Measurements from ENCODE around the gene FNIP1.

DNA sequence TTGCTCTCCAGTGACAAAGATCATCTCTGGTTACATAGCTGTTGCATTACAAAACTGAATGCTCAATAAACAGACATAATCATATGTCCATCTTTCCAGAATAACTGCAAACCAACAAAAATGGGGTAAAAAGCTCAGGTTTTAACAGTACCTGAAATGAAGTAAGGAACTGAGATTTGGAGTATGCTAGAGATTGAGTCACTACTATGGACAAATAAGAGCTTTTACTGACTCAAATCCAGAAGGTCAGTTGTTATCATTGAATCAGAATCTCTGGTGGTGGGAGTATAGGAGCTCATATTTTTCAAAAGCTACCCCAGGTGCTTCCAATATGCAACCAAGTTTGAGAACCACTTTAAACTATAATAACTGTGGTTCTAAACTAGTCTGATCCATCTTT is 157.7 kb downstream of the FNIP1 start:
- TF ChIP-seq, protein P1, sequence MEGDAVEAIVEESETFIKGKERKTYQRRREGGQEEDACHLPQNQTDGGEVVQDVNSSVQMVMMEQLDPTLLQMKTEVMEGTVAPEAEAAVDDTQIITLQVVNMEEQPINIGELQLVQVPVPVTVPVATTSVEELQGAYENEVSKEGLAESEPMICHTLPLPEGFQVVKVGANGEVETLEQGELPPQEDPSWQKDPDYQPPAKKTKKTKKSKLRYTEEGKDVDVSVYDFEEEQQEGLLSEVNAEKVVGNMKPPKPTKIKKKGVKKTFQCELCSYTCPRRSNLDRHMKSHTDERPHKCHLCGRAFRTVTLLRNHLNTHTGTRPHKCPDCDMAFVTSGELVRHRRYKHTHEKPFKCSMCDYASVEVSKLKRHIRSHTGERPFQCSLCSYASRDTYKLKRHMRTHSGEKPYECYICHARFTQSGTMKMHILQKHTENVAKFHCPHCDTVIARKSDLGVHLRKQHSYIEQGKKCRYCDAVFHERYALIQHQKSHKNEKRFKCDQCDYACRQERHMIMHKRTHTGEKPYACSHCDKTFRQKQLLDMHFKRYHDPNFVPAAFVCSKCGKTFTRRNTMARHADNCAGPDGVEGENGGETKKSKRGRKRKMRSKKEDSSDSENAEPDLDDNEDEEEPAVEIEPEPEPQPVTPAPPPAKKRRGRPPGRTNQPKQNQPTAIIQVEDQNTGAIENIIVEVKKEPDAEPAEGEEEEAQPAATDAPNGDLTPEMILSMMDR (IDR thresholded peaks at IDR 0.05; ENCODE audit: poor library complexity, severe bottlenecking) = no peak
- TF ChIP-seq RAD21 (conservative IDR thresholded peaks at IDR 0.05) = no peak
- no peak for TF ChIP-seq EZH2 (IDR thresholded peaks at IDR 0.05; ENCODE audit: borderline replicate concordance, insufficient read depth, low read length, poor library complexity, severe bottlenecking)
- TF ChIP-seq, protein P2, sequence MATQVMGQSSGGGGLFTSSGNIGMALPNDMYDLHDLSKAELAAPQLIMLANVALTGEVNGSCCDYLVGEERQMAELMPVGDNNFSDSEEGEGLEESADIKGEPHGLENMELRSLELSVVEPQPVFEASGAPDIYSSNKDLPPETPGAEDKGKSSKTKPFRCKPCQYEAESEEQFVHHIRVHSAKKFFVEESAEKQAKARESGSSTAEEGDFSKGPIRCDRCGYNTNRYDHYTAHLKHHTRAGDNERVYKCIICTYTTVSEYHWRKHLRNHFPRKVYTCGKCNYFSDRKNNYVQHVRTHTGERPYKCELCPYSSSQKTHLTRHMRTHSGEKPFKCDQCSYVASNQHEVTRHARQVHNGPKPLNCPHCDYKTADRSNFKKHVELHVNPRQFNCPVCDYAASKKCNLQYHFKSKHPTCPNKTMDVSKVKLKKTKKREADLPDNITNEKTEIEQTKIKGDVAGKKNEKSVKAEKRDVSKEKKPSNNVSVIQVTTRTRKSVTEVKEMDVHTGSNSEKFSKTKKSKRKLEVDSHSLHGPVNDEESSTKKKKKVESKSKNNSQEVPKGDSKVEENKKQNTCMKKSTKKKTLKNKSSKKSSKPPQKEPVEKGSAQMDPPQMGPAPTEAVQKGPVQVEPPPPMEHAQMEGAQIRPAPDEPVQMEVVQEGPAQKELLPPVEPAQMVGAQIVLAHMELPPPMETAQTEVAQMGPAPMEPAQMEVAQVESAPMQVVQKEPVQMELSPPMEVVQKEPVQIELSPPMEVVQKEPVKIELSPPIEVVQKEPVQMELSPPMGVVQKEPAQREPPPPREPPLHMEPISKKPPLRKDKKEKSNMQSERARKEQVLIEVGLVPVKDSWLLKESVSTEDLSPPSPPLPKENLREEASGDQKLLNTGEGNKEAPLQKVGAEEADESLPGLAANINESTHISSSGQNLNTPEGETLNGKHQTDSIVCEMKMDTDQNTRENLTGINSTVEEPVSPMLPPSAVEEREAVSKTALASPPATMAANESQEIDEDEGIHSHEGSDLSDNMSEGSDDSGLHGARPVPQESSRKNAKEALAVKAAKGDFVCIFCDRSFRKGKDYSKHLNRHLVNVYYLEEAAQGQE (IDR thresholded peaks at IDR 0.05; ENCODE audit: borderline replicate concordance) = no peak
- TF ChIP-seq SMC3 (conservative IDR thresholded peaks at IDR 0.05; ENCODE audit: poor library complexity) = no peak
- no peak for TF ChIP-seq TAF1 (IDR thresholded peaks at IDR 0.05; ENCODE audit: low read depth)
- TF ChIP-seq EP300 (conservative IDR thresholded peaks at IDR 0.05; ENCODE audit: poor library complexity, severe bottlenecking) = no peak

All from neural cell (in vitro differentiated cells).